MM.1S (cell line): ENCODE results near the gene CDIPT.
"Not testable (repeated sequence)": the region's sequence is repeated elsewhere in the genome, so short reads cannot be mapped to it uniquely, and the experiment has no call there.

ENCODE experiments used
- DNase-seq: peaks from one replicate; pipeline ENCODE4 v3.0.0-alpha.2; 2015
- H2AFZ ChIP-seq: fragments of 300-600 bp; sonication (generic); 2 replicates; pipeline ENCODE4 v1.6.0; 2016; ENCODE audit warnings: antibody characterized with exemption, low read length
- H3F3A ChIP-seq: fragments of 300-600 bp; sonication (generic); 2 replicates; pipeline ENCODE4 v1.6.1; 2016; ENCODE audit warnings: mild to moderate bottlenecking, antibody characterized with exemption, low read length, moderate library complexity, mixed read lengths; ENCODE audit not compliant: insufficient read depth
- H3K27ac ChIP-seq: fragments of 300-600 bp; sonication (generic); 2 replicates; pipeline ENCODE4 v1.5.1; 2016; ENCODE audit warnings: mild to moderate bottlenecking, low read length
- H3K27me3 ChIP-seq: fragments of 300-600 bp; sonication (generic); replicated peaks from 2 replicates; pipeline ENCODE4 v1.6.0; 2016; ENCODE audit warnings: low read length; ENCODE audit not compliant: insufficient read depth
- H3K36me3 ChIP-seq: fragments of 300-600 bp; sonication (generic); replicated peaks from 2 replicates; pipeline ENCODE4 v1.6.1; 2016; ENCODE audit warnings: mild to moderate bottlenecking, low read length, mixed read lengths; ENCODE audit not compliant: insufficient read depth
- H3K4me1 ChIP-seq: fragments of 300-600 bp; sonication (generic); 2 replicates; pipeline ENCODE4 v1.6.1; 2016; ENCODE audit warnings: low read length, mixed read lengths
- H3K4me2 ChIP-seq: fragments of 300-600 bp; sonication (generic); 2 replicates; pipeline ENCODE4 v1.6.0; 2016; ENCODE audit warnings: low read depth, low read length
- H3K4me3 ChIP-seq: fragments of 300-600 bp; sonication (generic); 2 replicates; pipeline ENCODE4 v1.5.1; 2016; ENCODE audit warnings: low read length, mixed read lengths
- H3K79me2 ChIP-seq: fragments of 300-600 bp; sonication (generic); 2 replicates; pipeline ENCODE4 v1.6.1; 2016; ENCODE audit warnings: mixed run types, low read length, mixed read lengths
- H3K9ac ChIP-seq: fragments of 300-600 bp; sonication (generic); 2 replicates; pipeline ENCODE4 v1.6.1; 2016; ENCODE audit warnings: low read length, mixed read lengths
- H3K9me2 ChIP-seq: fragments of 300-600 bp; sonication (generic); replicated peaks from 2 replicates; pipeline ENCODE4 v1.6.1; 2016; ENCODE audit warnings: mild to moderate bottlenecking, low read length, mixed read lengths; ENCODE audit not compliant: insufficient read depth
- H3K9me3 ChIP-seq: fragments of 300-600 bp; sonication (generic); replicated peaks from 2 replicates; pipeline ENCODE4 v1.6.1; 2016; ENCODE audit warnings: mild to moderate bottlenecking, low read length, mixed read lengths; ENCODE audit not compliant: insufficient read depth
- H4K20me1 ChIP-seq: fragments of 300-600 bp; sonication (generic); 2 replicates; pipeline ENCODE4 v1.6.1; 2016; ENCODE audit warnings: mild to moderate bottlenecking, low read length, moderate library complexity, mixed read lengths; ENCODE audit not compliant: insufficient read depth
- CTCF ChIP-seq: fragments of 300-600 bp; sonication (generic); IDR thresholded peaks from 2 replicates; pipeline ENCODE4 v1.5.1; 2016; ENCODE audit warnings: antibody characterized with exemption, low read length, mixed read lengths
- EZH2 ChIP-seq: fragments of 300-600 bp; sonication (generic); optimal IDR thresholded peaks from 2 replicates; pipeline ENCODE3; 2017; ENCODE audit warnings: low read depth, mild to moderate bottlenecking, antibody characterized with exemption, low read length, mixed read lengths
- EZH2phosphoT487 ChIP-seq: fragments of 300-600 bp; sonication (generic); IDR thresholded peaks from 2 replicates; pipeline ENCODE4 v1.6.1; 2018; ENCODE audit warnings: antibody characterized with exemption, low read length

CDIPT gene

GRCh38 chr16:29891525-29892457 lies 28.8 kb upstream of the CDIPT start:
- no peaks in the 10 kb centered on the region for H3K36me3 ChIP-seq
- no peak overlapping the region for H3K4me2 ChIP-seq
- H3K9me3 ChIP-seq, result no peaks in the 10 kb centered on the region
- no peaks in the 10 kb centered on the region for H3F3A ChIP-seq
- H3K27ac ChIP-seq, result no peak overlapping the region
- H3K4me3 ChIP-seq, result no peak overlapping the region
- DNase-seq, result no peak
- TF ChIP-seq EZH2phosphoT487, result no peak
- TF ChIP-seq CTCF, result no peak
- TF ChIP-seq EZH2, result no peak
- no peak overlapping the region for H3K9ac ChIP-seq
- no peaks in the 10 kb centered on the region for H3K4me1 ChIP-seq
- H4K20me1 ChIP-seq, result no peaks in the 10 kb centered on the region
- peaks cover 40% of the 10 kb centered on the region for H3K27me3 ChIP-seq
- H2AFZ ChIP-seq, result no peak overlapping the region
- H3K9me2 ChIP-seq, result no peaks in the 10 kb centered on the region
- no peaks in the 10 kb centered on the region for H3K79me2 ChIP-seq

GRCh38 chr16:29889372-29889771 lies 26.3 kb upstream of the CDIPT start:
- not testable (repeated sequence) for H4K20me1 ChIP-seq, H3K9ac ChIP-seq, H3K79me2 ChIP-seq, H3K4me2 ChIP-seq, H3K4me1 ChIP-seq, H3F3A ChIP-seq, H2AFZ ChIP-seq, DNase-seq, H3K36me3 ChIP-seq, H3K9me3 ChIP-seq, H3K9me2 ChIP-seq, H3K4me3 ChIP-seq, H3K27ac ChIP-seq
- H3K27me3 ChIP-seq, result peaks cover 41% of the 10 kb centered on the region

- H3K36me3 ChIP-seq, result no peaks in the 10 kb centered on the region
- H3K79me2 ChIP-seq, result no peaks in the 10 kb centered on the region
- H3K9me3 ChIP-seq, result no peaks in the 10 kb centered on the region
- no peaks in the 10 kb centered on the region for H3F3A ChIP-seq
- H3K4me1 ChIP-seq, result no peaks in the 10 kb centered on the region
- peaks cover 55% of the 10 kb centered on the region for H3K27me3 ChIP-seq
- H3K27ac ChIP-seq, result no peak overlapping the region
- no peaks in the 10 kb centered on the region for H3K9me2 ChIP-seq
- H4K20me1 ChIP-seq, result no peaks in the 10 kb centered on the region
- H3K4me2 ChIP-seq, result no peak overlapping the region
- no peak overlapping the region for H3K9ac ChIP-seq
- no peak for DNase-seq
- no peak overlapping the region for H2AFZ ChIP-seq
- TF ChIP-seq CTCF (no peak), EZH2phosphoT487 (no peak), EZH2 (no peak)
- no peak overlapping the region for H3K4me3 ChIP-seq
These were observed 21.0 kb upstream of the CDIPT start for GRCh38 chr16:29883987-29884386.

GRCh38 chr16:29881050-29881449 lies 18.0 kb upstream of the CDIPT start:
- peaks cover 43% of the 10 kb centered on the region for H3K27me3 ChIP-seq
- H4K20me1 ChIP-seq, result no peaks in the 10 kb centered on the region
- H3F3A ChIP-seq, result peaks cover 3% of the 10 kb centered on the region; the same call in 1 of the 2 replicates
- no peaks in the 10 kb centered on the region for H3K79me2 ChIP-seq
- no peak overlapping the region for H3K27ac ChIP-seq
- H3K9me3 ChIP-seq, result no peaks in the 10 kb centered on the region
- H2AFZ ChIP-seq, result no peak overlapping the region
- no peak overlapping the region for H3K4me3 ChIP-seq
- H3K4me1 ChIP-seq, result no peaks in the 10 kb centered on the region
- no peak for DNase-seq
- H3K4me2 ChIP-seq, result no peak overlapping the region
- no peak overlapping the region for H3K9ac ChIP-seq
- H3K36me3 ChIP-seq, result no peaks in the 10 kb centered on the region
- H3K9me2 ChIP-seq, result no peaks in the 10 kb centered on the region
- no peak for TF ChIP-seq EZH2
- no peak for TF ChIP-seq CTCF
- TF ChIP-seq EZH2phosphoT487, result no peak
